ENCODE data around the gene TYW3.

TYW3 gene

GRCh38 chr1:74763807-74764206, 30.9 kb downstream of the TYW3 start:
- H3K27ac ChIP-seq (ENCODE audit: low read length): no peak overlapping the region
- DNase-seq (no peak), ATAC-seq (ENCODE audit: insufficient read depth, low read depth) (no peak)
- peaks cover 62% of the 10 kb centered on the region for H3K36me3 ChIP-seq (ENCODE audit: insufficient read depth, low read length)
- no peaks in the 10 kb centered on the region for H3K9me3 ChIP-seq (ENCODE audit: insufficient read depth, low read length, severe bottlenecking)
- no peak overlapping the region for H3K4me2 ChIP-seq (ENCODE audit: insufficient read depth, low read length)
- H3K4me3 ChIP-seq (ENCODE audit: low read depth in 1 of 2, low read length in 2 of 2): no peak overlapping the region
- H3K9ac ChIP-seq (ENCODE audit: low read depth, low read length): no peak overlapping the region
- no peaks in the 10 kb centered on the region for H3K27me3 ChIP-seq (ENCODE audit: insufficient read depth, low read length, poor library complexity)
- no peak for TF ChIP-seq EZH2 (IDR thresholded peaks at IDR 0.05; ENCODE audit: borderline replicate concordance, low read depth, low read length, severe bottlenecking)
- TF ChIP-seq, protein P1, sequence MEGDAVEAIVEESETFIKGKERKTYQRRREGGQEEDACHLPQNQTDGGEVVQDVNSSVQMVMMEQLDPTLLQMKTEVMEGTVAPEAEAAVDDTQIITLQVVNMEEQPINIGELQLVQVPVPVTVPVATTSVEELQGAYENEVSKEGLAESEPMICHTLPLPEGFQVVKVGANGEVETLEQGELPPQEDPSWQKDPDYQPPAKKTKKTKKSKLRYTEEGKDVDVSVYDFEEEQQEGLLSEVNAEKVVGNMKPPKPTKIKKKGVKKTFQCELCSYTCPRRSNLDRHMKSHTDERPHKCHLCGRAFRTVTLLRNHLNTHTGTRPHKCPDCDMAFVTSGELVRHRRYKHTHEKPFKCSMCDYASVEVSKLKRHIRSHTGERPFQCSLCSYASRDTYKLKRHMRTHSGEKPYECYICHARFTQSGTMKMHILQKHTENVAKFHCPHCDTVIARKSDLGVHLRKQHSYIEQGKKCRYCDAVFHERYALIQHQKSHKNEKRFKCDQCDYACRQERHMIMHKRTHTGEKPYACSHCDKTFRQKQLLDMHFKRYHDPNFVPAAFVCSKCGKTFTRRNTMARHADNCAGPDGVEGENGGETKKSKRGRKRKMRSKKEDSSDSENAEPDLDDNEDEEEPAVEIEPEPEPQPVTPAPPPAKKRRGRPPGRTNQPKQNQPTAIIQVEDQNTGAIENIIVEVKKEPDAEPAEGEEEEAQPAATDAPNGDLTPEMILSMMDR (IDR thresholded peaks at IDR 0.05; ENCODE audit: borderline replicate concordance, extremely low read depth, low read length, poor library complexity, severe bottlenecking): no peak
- no peaks in the 10 kb centered on the region for H4K20me1 ChIP-seq (ENCODE audit: insufficient read depth, low read length)
- no peaks in the 10 kb centered on the region for H3K79me2 ChIP-seq (ENCODE audit: insufficient read depth, low read length)
- no peak overlapping the region for H2AFZ ChIP-seq (ENCODE audit: low read depth, low read length)
- H3K4me1 ChIP-seq (ENCODE audit: insufficient read depth, low read length): no peaks in the 10 kb centered on the region

DNA sequence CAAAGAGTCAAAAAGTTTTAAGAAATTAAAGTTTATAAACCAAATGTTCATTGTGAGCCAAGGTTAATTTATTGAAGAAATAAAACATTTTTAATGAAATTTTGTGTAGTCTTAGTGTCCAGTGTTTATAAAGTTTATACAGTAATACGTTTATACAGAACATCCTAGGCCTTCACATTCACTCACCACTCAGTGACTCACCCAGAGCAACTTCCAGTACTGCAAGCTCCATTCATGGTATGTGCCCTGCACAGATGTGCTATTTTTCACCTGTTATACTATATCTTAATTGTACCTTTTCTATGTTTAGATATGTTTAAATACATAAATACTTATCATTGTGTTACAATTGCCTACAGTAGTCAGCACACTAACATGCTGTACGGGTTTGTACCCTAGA, 33.6 kb downstream of the TYW3 start:
- ATAC-seq (ENCODE audit: insufficient read depth, low read depth): no peak
- H3K79me2 ChIP-seq (ENCODE audit: insufficient read depth, low read length): no peaks in the 10 kb centered on the region
- H3K9me3 ChIP-seq (ENCODE audit: insufficient read depth, low read length, severe bottlenecking): no peaks in the 10 kb centered on the region
- no peak for DNase-seq
- H3K4me1 ChIP-seq (ENCODE audit: insufficient read depth, low read length): no peaks in the 10 kb centered on the region
- H2AFZ ChIP-seq (ENCODE audit: low read depth, low read length): no peak overlapping the region
- peaks cover 35% of the 10 kb centered on the region for H3K36me3 ChIP-seq (ENCODE audit: insufficient read depth, low read length)
- no peaks in the 10 kb centered on the region for H3K27me3 ChIP-seq (ENCODE audit: insufficient read depth, low read length, poor library complexity)
- no peak overlapping the region for H3K9ac ChIP-seq (ENCODE audit: low read depth, low read length)
- no peak for TF ChIP-seq EZH2 (IDR thresholded peaks at IDR 0.05; ENCODE audit: borderline replicate concordance, low read depth, low read length, severe bottlenecking)
- TF ChIP-seq, protein P1 (IDR thresholded peaks at IDR 0.05; ENCODE audit: borderline replicate concordance, extremely low read depth, low read length, poor library complexity, severe bottlenecking): no peak
- no peaks in the 10 kb centered on the region for H4K20me1 ChIP-seq (ENCODE audit: insufficient read depth, low read length)
- no peak overlapping the region for H3K4me3 ChIP-seq (ENCODE audit: low read depth in 1 of 2, low read length in 2 of 2)
- H3K4me2 ChIP-seq (ENCODE audit: insufficient read depth, low read length): no peak overlapping the region
- H3K27ac ChIP-seq (ENCODE audit: low read length): no peak overlapping the region

DNA sequence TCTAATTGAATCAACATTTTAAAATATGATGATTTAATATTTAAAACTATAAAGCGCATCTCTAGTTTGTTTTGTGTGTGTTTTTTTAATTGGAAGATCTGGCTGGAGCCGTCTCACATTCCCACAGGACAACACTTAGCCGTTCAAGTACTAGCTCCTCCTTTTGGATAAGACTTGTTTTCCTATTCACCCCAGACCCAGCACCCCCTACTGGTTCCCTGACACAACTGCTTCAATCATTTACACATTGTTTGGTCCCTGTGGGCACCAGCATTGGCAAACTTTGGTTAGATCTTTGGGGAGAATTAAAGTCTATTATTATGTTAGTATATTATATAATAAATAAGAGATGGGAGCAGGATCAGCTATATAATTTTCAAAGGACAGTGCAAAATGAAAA, 34.5 kb downstream of the TYW3 start:
- no peak for ATAC-seq (ENCODE audit: insufficient read depth, low read depth)
- Histone ChIP-seq H3K36me3 (ENCODE audit: insufficient read depth, low read length) (peaks cover 27% of the 10 kb centered on the region), H3K4me3 (ENCODE audit: low read depth in 1 of 2, low read length in 2 of 2) (no peak overlapping the region), H4K20me1 (ENCODE audit: insufficient read depth, low read length) (no peaks in the 10 kb centered on the region), H3K27me3 (ENCODE audit: insufficient read depth, low read length, poor library complexity) (no peaks in the 10 kb centered on the region), H3K79me2 (ENCODE audit: insufficient read depth, low read length) (no peaks in the 10 kb centered on the region), H3K9ac (ENCODE audit: low read depth, low read length) (no peak overlapping the region), H3K9me3 (ENCODE audit: insufficient read depth, low read length, severe bottlenecking) (no peaks in the 10 kb centered on the region), H3K4me2 (ENCODE audit: insufficient read depth, low read length) (no peak overlapping the region), H3K27ac (ENCODE audit: low read length) (no peak overlapping the region), H2AFZ (ENCODE audit: low read depth, low read length) (no peak overlapping the region), H3K4me1 (ENCODE audit: insufficient read depth, low read length) (no peaks in the 10 kb centered on the region)
- no peak for DNase-seq
- no peak for TF ChIP-seq EZH2 (IDR thresholded peaks at IDR 0.05; ENCODE audit: borderline replicate concordance, low read depth, low read length, severe bottlenecking)
- TF ChIP-seq, protein P1 (IDR thresholded peaks at IDR 0.05; ENCODE audit: borderline replicate concordance, extremely low read depth, low read length, poor library complexity, severe bottlenecking): peak; percentile 35
